ENCODE results near the gene CDKN1C.

DNA sequence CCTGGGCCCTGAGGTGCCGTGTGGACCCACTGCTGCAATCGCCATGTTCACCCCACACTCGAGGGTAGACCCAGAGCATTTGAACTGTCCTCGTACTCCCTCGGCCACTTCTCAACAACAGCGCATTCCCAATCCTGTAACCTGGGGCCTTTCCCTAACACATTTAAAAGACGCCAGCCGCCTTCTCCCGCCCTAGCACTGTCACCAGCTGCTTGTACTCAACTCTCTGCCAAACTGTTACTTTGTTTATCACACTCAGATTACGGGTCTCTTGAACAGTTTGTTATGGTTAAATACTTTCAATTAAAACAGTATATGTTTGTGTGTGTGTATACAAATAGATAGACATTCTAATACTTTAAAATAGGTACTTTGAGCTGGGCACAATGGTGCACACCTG is 20.7 kb downstream of the CDKN1C start:
- no peak for TF ChIP-seq POLR2AphosphoS5 (IDR thresholded peaks at IDR 0.05; ENCODE audit: low read depth, low read length)
- no peak for TF ChIP-seq SIN3A (IDR thresholded peaks at IDR 0.05; ENCODE audit: borderline replicate concordance, insufficient read depth, low read length)
